HepG2 (cell line): ENCODE measurements around the gene HAGH.

ENCODE experiments used
- ARID2 ChIP-seq: sonication (generic); formaldehyde crosslinking; IDR thresholded peaks from 2 replicates; pipeline ENCODE4 v1.8.1; 2022; ENCODE audit warnings: mild to moderate bottlenecking, missing genetic modification reagents, borderline replicate concordance
- EP300 ChIP-seq, 3 experiments: sonication (generic) in 1 of 3; formaldehyde crosslinking in 1 of 3; IDR thresholded peaks; 2 replicates each; pipeline versions ENCODE4 v1.5.1 to v1.6.1; 2011 to 2020; ENCODE audit warnings: low read depth in 2 of 3, low read length in 2 of 3, borderline replicate concordance in 1 of 3, improper control_type of control experiment in 1 of 3, mild to moderate bottlenecking in 1 of 3, missing genetic modification reagents in 1 of 3, moderate library complexity in 1 of 3
- ESRRA ChIP-seq: sonication (generic); formaldehyde crosslinking; IDR thresholded peaks from 2 replicates; pipeline ENCODE4 v1.5.1; 2020; ENCODE audit warnings: mild to moderate bottlenecking, low read depth, missing genetic modification reagents
- FOXM1 ChIP-seq: sonication (generic); formaldehyde crosslinking; IDR thresholded peaks from 2 replicates; pipeline ENCODE4 v1.5.0; 2020; ENCODE audit warnings: missing genetic modification reagents
- JUND ChIP-seq: sonication (generic); formaldehyde crosslinking; IDR thresholded peaks from 2 replicates; pipeline ENCODE4 v1.8.0; 2022; ENCODE audit warnings: mild to moderate bottlenecking, missing genetic modification reagents
- MTF2 ChIP-seq: sonication (generic); formaldehyde crosslinking; IDR thresholded peaks from 2 replicates; pipeline ENCODE4 v1.5.0; 2020; ENCODE audit warnings: missing genetic modification reagents, borderline replicate concordance
- NFIC ChIP-seq: IDR thresholded peaks from 2 replicates; pipeline ENCODE4 v1.6.1; 2012; ENCODE audit warnings: mild to moderate bottlenecking, low read length, inconsistent platforms
- TF ChIP-seq, protein P1 (sequence below): sonication (generic); formaldehyde crosslinking; IDR thresholded peaks from 2 replicates; pipeline ENCODE4 v1.5.0; 2020; ENCODE audit warnings: mild to moderate bottlenecking, missing genetic modification reagents, moderate library complexity
- TF ChIP-seq, protein P2 (sequence below): sonication (generic); formaldehyde crosslinking; IDR thresholded peaks from 2 replicates; pipeline ENCODE4 v1.4.0; 2020; ENCODE audit warnings: missing genetic modification reagents

DNA sequence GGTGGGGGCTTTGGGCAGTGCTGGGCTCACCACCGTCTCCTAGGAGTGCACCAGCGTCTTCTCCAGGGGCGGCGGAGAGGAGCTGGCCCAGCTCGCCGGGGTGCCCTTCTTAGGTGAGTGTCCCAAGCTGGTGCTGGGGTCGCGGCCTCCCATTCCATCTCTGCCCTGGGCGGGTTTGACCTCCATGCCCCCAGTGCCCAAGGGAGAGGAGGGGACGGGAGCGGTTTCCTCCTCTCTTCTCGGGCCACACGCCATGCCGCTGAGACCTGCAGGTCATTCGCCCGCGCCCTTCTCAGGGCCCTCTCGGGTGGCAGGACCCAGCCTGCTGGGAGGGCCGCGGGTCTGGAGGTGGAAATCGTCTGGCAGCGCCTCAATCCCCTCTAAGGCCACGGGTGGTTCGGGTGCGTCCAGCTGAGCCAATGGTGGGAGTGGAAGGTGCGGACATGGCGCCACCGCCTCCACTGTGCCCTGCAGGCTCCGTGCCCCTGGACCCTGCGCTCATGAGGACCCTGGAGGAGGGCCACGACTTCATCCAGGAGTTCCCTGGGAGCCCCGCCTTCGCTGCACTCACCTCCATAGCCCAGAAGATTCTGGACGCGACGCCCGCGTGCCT lies 38.4 kb downstream of the HAGH start:
- TF ChIP-seq, protein P1, sequence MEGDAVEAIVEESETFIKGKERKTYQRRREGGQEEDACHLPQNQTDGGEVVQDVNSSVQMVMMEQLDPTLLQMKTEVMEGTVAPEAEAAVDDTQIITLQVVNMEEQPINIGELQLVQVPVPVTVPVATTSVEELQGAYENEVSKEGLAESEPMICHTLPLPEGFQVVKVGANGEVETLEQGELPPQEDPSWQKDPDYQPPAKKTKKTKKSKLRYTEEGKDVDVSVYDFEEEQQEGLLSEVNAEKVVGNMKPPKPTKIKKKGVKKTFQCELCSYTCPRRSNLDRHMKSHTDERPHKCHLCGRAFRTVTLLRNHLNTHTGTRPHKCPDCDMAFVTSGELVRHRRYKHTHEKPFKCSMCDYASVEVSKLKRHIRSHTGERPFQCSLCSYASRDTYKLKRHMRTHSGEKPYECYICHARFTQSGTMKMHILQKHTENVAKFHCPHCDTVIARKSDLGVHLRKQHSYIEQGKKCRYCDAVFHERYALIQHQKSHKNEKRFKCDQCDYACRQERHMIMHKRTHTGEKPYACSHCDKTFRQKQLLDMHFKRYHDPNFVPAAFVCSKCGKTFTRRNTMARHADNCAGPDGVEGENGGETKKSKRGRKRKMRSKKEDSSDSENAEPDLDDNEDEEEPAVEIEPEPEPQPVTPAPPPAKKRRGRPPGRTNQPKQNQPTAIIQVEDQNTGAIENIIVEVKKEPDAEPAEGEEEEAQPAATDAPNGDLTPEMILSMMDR, result no peak
- no peak for TF ChIP-seq ARID2
- no peak for TF ChIP-seq MTF2 (CRISPR knock-in tag)
- TF ChIP-seq JUND (CRISPR knock-in tag), result no peak
- TF ChIP-seq EP300 (IDR thresholded peaks at IDR 0.05; ENCODE audit: low read depth in 2 of 2, low read length in 2 of 2), result no peak
- TF ChIP-seq EP300 (CRISPR knock-in tag; IDR thresholded peaks at IDR 0.05; ENCODE audit: borderline replicate concordance), result no peak
- TF ChIP-seq, protein P2, sequence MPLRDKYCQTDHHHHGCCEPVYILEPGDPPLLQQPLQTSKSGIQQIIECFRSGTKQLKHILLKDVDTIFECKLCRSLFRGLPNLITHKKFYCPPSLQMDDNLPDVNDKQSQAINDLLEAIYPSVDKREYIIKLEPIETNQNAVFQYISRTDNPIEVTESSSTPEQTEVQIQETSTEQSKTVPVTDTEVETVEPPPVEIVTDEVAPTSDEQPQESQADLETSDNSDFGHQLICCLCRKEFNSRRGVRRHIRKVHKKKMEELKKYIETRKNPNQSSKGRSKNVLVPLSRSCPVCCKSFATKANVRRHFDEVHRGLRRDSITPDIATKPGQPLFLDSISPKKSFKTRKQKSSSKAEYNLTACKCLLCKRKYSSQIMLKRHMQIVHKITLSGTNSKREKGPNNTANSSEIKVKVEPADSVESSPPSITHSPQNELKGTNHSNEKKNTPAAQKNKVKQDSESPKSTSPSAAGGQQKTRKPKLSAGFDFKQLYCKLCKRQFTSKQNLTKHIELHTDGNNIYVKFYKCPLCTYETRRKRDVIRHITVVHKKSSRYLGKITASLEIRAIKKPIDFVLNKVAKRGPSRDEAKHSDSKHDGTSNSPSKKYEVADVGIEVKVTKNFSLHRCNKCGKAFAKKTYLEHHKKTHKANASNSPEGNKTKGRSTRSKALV (CRISPR knock-in tag), result no peak
- no peak for TF ChIP-seq ESRRA (CRISPR knock-in tag)
- TF ChIP-seq FOXM1 (CRISPR knock-in tag), result no peak
- no peak for TF ChIP-seq NFIC
